Measurements from ENCODE around the gene VWA2.
"Not testable (repeated sequence)": the region's sequence is repeated elsewhere in the genome, so short reads cannot be mapped to it uniquely, and the experiment has no call there.

The VWA2 gene

GRCh38 chr10:114322344-114322743 lies 83.3 kb downstream of the VWA2 start:
- no peak for DNase-seq

- DNase-seq, result no peak
Observed at GRCh38 chr10:114323023-114323422, 84.0 kb downstream of the VWA2 start.

- no peak for DNase-seq
Observed at GRCh38 chr10:114326795-114327194, 87.7 kb downstream of the VWA2 start.

DNA sequence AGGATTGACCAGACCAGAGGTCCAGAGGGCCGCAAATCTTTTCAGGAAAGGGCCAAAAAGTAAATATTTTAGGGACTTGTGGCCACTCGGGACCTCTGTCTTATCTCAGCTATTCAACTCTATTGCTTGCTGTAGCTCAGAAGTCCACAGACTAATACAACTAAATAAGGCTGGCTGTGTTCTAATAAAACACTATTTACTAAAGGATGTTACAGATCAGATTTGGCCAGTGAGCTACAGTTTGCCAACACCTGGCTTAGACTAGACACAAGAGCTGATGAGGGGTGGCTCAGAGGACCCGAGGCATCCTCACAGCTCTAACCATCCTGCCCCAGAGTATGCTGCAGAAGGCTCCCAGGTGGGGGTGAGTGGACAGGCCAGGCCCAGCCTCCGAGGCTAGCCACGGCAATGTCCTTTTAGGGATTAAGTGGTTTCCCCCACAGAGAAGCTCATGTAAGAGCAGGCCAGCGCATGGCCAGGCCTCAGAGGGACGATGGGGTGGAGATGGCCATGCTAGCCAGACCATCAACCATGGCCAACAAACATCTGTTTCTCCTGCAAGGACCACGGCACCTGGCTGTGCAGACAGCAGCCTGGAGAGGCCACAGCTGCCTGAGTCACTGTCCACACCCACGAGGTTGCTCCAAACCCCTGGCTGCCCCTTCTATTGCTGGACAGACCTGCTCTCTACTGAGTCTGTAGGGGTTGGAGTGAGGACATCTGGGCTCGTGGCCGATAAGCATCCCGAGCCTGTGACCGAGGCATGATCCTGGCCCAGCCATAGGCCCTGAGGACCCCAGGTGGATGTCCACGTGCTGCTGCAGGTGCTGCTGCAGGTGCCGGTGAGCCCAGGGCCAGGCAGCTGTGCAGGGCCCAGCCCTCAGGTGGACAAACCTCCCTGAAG lies 88.7 kb downstream of the VWA2 start:
- DNase-seq, result no peak

GRCh38 chr10:114328441-114328812 lies 89.4 kb downstream of the VWA2 start:
- DNase-seq, result no peak

DNA sequence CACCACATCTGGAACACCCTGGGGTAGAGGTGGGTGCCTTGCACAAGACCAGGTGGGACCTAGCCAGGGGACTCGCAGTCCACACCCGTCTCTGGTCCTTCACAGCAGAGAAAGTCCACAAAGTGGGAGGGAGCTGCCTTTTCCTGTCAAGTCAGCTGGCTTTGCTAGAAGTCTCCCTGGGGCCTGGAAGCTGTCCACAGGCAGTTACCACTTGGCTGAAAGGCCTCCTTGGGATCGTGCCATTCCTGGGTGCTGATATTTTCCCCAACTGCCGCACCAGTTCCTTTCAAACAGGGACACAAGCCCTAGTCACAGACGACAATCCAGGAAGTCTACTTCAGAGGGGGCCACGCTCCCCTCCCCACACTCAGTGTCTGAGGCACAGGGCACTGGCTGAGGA lies 89.8 kb downstream of the VWA2 start:
- no peak for DNase-seq

DNA sequence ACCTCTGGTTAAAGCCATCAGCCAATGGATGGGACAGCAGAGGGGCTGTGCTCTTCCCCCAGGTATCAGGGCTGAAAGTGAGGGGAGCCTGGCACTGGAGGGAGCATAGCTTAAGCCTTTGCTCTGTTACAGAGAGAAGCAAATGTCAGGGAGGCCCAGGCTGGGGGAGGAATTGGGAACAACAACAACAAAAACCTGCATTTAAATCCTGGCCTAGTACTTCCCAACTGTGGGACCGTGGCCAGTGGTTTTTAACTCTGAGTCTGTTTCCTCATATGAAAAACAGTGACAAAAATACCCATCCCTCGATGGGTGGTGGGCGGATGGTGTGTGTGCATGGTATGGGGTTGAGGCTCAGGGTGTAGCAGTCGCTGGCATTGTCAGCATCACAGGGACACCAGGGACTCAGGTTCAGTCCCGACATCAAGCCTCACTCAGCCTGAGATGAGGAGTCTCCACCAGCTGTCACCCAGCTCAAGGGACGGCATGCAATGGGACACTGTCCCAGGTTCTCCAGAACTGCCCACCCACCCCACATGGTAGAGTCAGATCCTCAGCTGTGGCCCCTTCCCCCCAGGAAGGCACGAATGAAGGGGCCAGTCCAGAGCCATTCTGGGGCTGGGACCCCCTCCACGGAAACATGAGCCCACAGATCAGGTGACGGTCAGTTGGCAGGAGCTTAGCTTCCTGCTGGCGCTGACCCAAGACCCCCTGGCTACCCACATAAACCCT lies 90.7 kb downstream of the VWA2 start:
- no peak for DNase-seq

GRCh38 chr10:114332301-114333192 lies 93.5 kb downstream of the VWA2 start:
- DNase-seq, result no peak

GRCh38 chr10:114333441-114333840 lies 94.4 kb downstream of the VWA2 start:
- DNase-seq, result not testable (repeated sequence)

GRCh38 chr10:114334301-114334700 lies 95.2 kb downstream of the VWA2 start:
- DNase-seq, result no peak

- DNase-seq, result no peak
Observed at GRCh38 chr10:114335614-114336013, 96.6 kb downstream of the VWA2 start.

DNA sequence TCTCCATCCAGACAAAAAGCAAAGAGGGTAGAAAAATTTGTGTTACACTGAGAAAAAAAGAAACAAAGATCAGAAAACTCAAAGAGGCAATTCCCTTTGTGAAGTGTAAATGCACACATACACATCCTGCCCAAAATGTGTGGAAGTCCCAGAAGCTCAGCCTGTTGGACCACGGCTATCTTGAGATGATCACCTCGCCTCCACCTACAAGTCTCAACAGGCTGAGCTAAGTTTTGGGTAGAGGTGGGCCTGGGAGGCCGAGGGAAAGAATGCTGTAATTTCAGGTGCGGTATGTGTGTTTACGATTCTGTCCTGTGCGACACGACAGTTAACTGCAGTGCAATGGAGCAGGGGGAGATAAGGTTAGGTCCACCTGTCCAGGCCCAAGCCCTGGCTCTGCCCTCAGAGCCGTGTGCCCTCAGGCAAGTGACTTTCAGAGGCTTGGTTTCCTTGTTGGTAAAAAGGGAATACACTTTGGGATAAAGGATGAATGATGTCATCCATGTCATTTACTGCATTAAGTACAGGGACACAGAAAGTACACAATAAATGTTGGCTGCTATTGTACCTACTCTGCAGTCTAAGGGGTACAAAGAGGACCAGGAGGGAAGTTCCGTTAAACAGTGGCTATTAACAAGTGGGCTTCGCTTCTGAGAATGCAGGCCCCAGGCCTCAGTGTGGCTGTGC lies 97.9 kb downstream of the VWA2 start:
- DNase-seq, result no peak

GRCh38 chr10:114337510-114338462 lies 98.7 kb downstream of the VWA2 start:
- DNase-seq, result no peak

DNA sequence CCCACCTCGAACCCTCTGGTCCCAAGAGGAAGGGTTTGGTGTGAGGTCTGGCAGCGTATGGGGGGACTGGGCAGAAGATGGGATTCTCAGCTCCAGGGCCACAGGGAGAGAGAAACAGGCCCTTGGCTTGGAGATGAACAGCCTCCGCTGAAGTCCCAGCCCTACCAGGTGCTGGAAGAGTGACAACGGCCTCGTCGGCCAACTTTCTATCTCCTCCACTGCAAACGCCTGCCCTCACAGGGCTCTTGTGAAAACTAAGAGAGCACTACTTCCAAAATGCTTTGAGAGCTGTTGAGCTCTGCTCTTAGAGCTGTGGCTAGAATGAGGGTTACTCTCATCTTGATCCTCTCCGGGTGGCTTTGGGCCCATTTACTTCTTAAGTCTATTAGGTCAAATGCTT lies 101.8 kb downstream of the VWA2 start:
- DNase-seq, result no peak
